Body of pancreas (tissue), 4 donors: ENCODE data around the gene ZNF511.

Experiments used
- POLR2A ChIP-seq, 3 donors: fragments of 450-650 bp; IDR thresholded peaks; one replicate each; pipeline ENCODE4 v1.6.1; 2016; ENCODE audit warnings: antibody characterized with exemption in 3 of 3, mild to moderate bottlenecking in 2 of 3
- TF ChIP-seq, protein P1 (sequence below), 7 experiments: fragments of 450-650 bp in 4 of 7; fragments of 200-600 bp in 3 of 7; sonication (generic) in 3 of 7; IDR thresholded peaks; one replicate each; pipeline ENCODE4 v1.5.1; 2016 to 2019; ENCODE audit warnings: antibody characterized with exemption in 7 of 7

- TF ChIP-seq, protein P1, sequence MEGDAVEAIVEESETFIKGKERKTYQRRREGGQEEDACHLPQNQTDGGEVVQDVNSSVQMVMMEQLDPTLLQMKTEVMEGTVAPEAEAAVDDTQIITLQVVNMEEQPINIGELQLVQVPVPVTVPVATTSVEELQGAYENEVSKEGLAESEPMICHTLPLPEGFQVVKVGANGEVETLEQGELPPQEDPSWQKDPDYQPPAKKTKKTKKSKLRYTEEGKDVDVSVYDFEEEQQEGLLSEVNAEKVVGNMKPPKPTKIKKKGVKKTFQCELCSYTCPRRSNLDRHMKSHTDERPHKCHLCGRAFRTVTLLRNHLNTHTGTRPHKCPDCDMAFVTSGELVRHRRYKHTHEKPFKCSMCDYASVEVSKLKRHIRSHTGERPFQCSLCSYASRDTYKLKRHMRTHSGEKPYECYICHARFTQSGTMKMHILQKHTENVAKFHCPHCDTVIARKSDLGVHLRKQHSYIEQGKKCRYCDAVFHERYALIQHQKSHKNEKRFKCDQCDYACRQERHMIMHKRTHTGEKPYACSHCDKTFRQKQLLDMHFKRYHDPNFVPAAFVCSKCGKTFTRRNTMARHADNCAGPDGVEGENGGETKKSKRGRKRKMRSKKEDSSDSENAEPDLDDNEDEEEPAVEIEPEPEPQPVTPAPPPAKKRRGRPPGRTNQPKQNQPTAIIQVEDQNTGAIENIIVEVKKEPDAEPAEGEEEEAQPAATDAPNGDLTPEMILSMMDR (IDR thresholded peaks at IDR 0.05) = no peak
- TF ChIP-seq POLR2A (IDR thresholded peaks at IDR 0.05) = no peak
Observed at GRCh38 chr10:133306097-133306476, 2.6 kb upstream of the ZNF511 start.
